A673 (cell line): ENCODE results near the gene INHBC. TPM values are rescaled to one million over a fixed set of nuclear protein-coding genes. Genes with fewer than 3 reads are reported as not detected.
"Not testable (repeated sequence)": the region's sequence is repeated elsewhere in the genome, so short reads cannot be mapped to it uniquely, and the experiment has no call there.

Source experiments
- BruUV-seq: library from RNA; stranded (reverse); fragments of 400-500 nt; replicated peaks from 2 replicates; lab custom pipeline; 2021; lab: Mats Ljungman, UMichigan
- CTCF ChIA-PET: fragments of 300-600 bp; sonication (Branson Sonifier 250); formaldehyde crosslinking; loops from one replicate; lab custom pipeline; 2022; ENCODE audit warnings: antibody characterized with exemption; lab: Charles Lee
- POLR2A ChIA-PET: fragments of 300-600 bp; sonication (Branson Sonifier 250); formaldehyde crosslinking; loops from one replicate; lab custom pipeline; 2022; ENCODE audit warnings: antibody characterized with exemption; ENCODE audit not compliant: low non-redundant PET; lab: Charles Lee
- DNase-seq: peaks from one replicate; pipeline ENCODE4 v3.0.0-alpha.2; 2015; ENCODE audit warnings: low spot score
- H3K27ac ChIP-seq: fragments of 200-600 bp; sonication (generic); 2 replicates; pipeline ENCODE4 v1.5.1; 2016; ENCODE audit warnings: mixed run types, low read depth, mild to moderate bottlenecking, mixed read lengths, antibody characterized with exemption, low read length; ENCODE audit not compliant: poor library complexity, severe bottlenecking
- H3K27me3 ChIP-seq: fragments of 200-600 bp; sonication (generic); replicated peaks from 2 replicates; pipeline ENCODE4 v1.6.1; 2017; ENCODE audit warnings: mixed run types, low read depth, mild to moderate bottlenecking, mixed read lengths, antibody characterized with exemption, low read length; ENCODE audit not compliant: insufficient read depth, poor library complexity
- H3K36me3 ChIP-seq: fragments of 200-600 bp; sonication (generic); 2 replicates; pipeline ENCODE4 v1.6.1; 2016; ENCODE audit warnings: mixed run types, mild to moderate bottlenecking, mixed read lengths, antibody characterized with exemption, low read length; ENCODE audit not compliant: insufficient read depth, poor library complexity, severe bottlenecking
- H3K4me1 ChIP-seq: fragments of 200-600 bp; sonication (generic); 2 replicates; pipeline ENCODE4 v1.6.1; 2017; ENCODE audit warnings: mixed run types, mild to moderate bottlenecking, mixed read lengths, antibody characterized with exemption, low read length; ENCODE audit not compliant: insufficient read depth, poor library complexity, severe bottlenecking
- H3K4me3 ChIP-seq: fragments of 200-600 bp; sonication (generic); 2 replicates; pipeline ENCODE4 v1.5.1; 2016; ENCODE audit warnings: low read depth, mixed run types, mild to moderate bottlenecking, mixed read lengths, low read length; ENCODE audit not compliant: poor library complexity, severe bottlenecking
- H3K9me3 ChIP-seq: fragments of 200-600 bp; sonication (generic); 2 replicates; pipeline ENCODE4 v1.6.1; 2016; ENCODE audit warnings: mixed run types, low read depth, mild to moderate bottlenecking, mixed read lengths, antibody characterized with exemption, low read length; ENCODE audit not compliant: poor library complexity, severe bottlenecking
- EZH2 ChIP-seq: fragments of 200-600 bp; sonication (generic); IDR thresholded peaks from 2 replicates; pipeline ENCODE4 v1.6.1; 2017; ENCODE audit warnings: borderline replicate concordance, low read depth, mild to moderate bottlenecking, mixed read lengths, antibody characterized with exemption, low read length; ENCODE audit not compliant: poor library complexity, severe bottlenecking
- intact Hi-C: fragments of 100-400 bp; cut with micrococcal nuclease; formaldehyde crosslinking; loops from one replicate; pipeline ENCODE4 v1.10.0; 2022; ENCODE audit not compliant: unreplicated experiment
- total RNA-seq: library from RNA; stranded (reverse); gene quantifications from 2 replicates; pipeline ENCODE4 v1.2.3, GENCODE V29; 2021
- TF ChIP-seq, protein P1 (sequence below): fragments of 300-800, 200-600 bp; sonication (generic); conservative IDR thresholded peaks from 2 replicates; pipeline ENCODE4 v1.5.1; 2017; ENCODE audit warnings: low read depth, mild to moderate bottlenecking, antibody characterized with exemption, low read length, moderate library complexity, mixed read lengths

Gene INHBC
- total RNA-seq, 1 experiment from 2014 or later, result not detected

DNA sequence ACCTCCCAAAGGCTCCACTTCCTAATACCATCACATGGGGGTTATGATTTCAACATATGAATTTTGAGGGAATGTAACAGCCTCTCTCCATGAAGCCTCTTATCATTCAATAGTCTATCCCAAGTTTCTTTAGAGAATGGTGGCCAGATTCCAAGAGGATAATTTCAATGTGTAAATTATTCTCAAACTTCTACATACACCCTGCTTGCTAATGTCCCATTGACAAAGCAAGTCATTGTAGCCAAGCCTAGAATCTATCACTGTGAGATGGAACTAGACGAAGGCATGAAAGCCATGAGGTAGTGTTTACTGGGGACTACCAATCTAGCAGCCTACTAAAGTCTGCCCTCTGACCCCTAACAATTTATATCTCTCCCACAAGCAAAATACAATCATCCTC, 3.8 kb downstream of the INHBC start:
- Histone ChIP-seq H3K36me3 (no peaks in the 10 kb centered on the region), H3K4me1 (no peaks in the 10 kb centered on the region), H3K9me3 (no peaks in the 10 kb centered on the region), H3K27ac (no peak overlapping the region), H3K27me3 (no peaks in the 10 kb centered on the region), H3K4me3 (no peak overlapping the region)
- TF ChIP-seq, protein P1, sequence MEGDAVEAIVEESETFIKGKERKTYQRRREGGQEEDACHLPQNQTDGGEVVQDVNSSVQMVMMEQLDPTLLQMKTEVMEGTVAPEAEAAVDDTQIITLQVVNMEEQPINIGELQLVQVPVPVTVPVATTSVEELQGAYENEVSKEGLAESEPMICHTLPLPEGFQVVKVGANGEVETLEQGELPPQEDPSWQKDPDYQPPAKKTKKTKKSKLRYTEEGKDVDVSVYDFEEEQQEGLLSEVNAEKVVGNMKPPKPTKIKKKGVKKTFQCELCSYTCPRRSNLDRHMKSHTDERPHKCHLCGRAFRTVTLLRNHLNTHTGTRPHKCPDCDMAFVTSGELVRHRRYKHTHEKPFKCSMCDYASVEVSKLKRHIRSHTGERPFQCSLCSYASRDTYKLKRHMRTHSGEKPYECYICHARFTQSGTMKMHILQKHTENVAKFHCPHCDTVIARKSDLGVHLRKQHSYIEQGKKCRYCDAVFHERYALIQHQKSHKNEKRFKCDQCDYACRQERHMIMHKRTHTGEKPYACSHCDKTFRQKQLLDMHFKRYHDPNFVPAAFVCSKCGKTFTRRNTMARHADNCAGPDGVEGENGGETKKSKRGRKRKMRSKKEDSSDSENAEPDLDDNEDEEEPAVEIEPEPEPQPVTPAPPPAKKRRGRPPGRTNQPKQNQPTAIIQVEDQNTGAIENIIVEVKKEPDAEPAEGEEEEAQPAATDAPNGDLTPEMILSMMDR, result no peak
- CTCF ChIA-PET, result no interaction called here
- POLR2A ChIA-PET, result no interaction called here
- DNase-seq, result no peak
- no TSS peak for BruUV-seq
- intact Hi-C loops, result no loop called here

DNA sequence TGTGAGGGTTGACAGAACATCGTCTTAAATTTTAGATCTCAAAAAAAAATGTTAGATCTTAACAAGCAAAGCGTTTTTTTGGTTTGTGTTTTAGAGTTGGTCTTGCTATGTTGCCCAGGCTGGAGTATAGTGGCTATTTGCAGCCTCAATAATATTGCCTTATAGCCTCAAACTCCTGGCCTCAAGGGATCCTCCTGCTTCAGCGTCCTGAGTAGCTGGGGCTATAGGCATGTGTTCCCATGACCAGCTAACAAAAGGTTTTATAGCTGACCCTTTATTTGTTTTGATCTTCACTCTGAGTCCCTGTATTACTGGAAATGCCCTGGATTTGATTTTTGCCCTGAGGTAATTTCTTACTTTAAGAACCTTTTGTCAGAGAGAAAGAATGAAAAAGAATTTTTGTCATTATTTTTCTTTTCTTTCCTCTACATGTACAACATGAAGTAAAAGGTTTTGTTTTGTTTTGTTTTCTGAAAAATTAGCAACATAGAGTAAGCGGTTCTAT, 5.2 kb downstream of the INHBC start:
- H3K4me1 ChIP-seq, result no peaks in the 10 kb centered on the region
- H3K9me3 ChIP-seq, result no peaks in the 10 kb centered on the region
- no peaks in the 10 kb centered on the region for H3K27me3 ChIP-seq
- DNase-seq, result no peak
- H3K36me3 ChIP-seq, result no peaks in the 10 kb centered on the region
- H3K4me3 ChIP-seq, result no peak overlapping the region
- CTCF ChIA-PET, result no interaction called here
- TF ChIP-seq, protein P1, result no peak
- TF ChIP-seq EZH2, result no peak
- intact Hi-C loops, result no loop called here
- POLR2A ChIA-PET, result no interaction called here
- H3K27ac ChIP-seq, result no peak overlapping the region
- no TSS peak for BruUV-seq

DNA sequence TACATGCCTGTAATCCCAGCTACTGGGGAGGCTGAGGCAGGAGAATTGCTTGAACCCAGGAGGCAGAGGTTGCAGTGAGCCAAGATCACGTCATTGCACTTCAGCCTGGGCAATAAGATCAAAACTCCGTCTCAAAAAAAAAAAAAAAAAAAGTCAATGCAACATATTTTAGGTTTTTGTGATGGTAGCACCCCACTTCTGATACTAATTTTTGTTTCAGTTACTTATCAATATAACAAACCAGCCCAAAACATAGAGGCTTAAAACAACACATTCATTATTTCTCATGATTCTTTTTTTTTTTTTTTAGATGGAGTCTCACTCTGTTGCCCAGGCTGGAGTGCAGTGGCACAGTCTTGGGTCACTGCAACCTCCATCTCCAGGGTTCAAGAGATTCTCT, 6.8 kb downstream of the INHBC start:
- POLR2A ChIA-PET, result interaction anchor here (0.6 kb wide), 1 partner anchor 14 kb away, joined by 7 read pairs; the partner anchor contains the start of gene INHBE
- H3K27ac ChIP-seq, DNase-seq, H3K4me3 ChIP-seq, H3K4me1 ChIP-seq, H3K9me3 ChIP-seq, CTCF ChIA-PET, BruUV-seq, H3K27me3 ChIP-seq, H3K36me3 ChIP-seq, intact Hi-C loops: not testable (repeated sequence)

DNA sequence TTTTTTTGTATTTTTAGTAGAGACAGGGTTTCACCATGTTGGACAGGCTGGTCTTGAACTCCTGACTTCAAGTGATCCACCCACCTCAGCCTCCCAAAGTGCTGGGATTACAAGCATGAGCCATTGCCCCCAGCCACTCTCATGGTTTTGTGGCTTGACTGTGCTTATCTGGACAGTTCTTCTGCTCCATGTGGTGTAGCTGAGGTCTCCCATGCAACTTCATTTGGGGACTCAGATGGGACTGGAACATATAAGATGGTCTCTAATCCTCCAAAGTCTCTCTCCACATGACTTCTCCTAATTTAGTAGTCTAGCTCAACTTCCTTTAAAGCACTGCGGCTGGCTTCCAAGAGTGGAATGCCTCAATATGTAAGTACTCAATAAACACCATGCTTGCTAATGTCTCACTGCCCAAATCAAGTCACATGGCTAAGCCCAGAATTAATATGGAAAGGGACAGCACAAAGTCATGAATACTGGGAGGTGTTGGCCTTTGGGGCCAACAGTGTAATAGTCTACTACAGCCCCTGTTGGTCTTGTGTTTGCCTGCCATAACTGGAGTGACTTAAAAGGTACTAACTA, 7.4 kb downstream of the INHBC start:
- Histone ChIP-seq H3K4me1 (no peaks in the 10 kb centered on the region), H3K36me3 (no peaks in the 10 kb centered on the region), H3K27me3 (no peaks in the 10 kb centered on the region), H3K4me3 (no peak overlapping the region), H3K27ac (no peak overlapping the region), H3K9me3 (no peaks in the 10 kb centered on the region)
- intact Hi-C loops, result no loop called here
- BruUV-seq, result no TSS peak
- DNase-seq, result no peak
- ChIA-PET POLR2A (interaction anchor here (0.6 kb wide), 1 partner anchor 13 kb away, joined by 7 read pairs; the partner anchor contains the start of gene INHBE), CTCF (interaction anchor here (0.6 kb wide), 1 partner anchor 11 kb away, joined by 8 read pairs; no protein-coding TSS in a partner anchor)
- TF ChIP-seq EZH2, result no peak
- TF ChIP-seq, protein P1, result no peak

DNA sequence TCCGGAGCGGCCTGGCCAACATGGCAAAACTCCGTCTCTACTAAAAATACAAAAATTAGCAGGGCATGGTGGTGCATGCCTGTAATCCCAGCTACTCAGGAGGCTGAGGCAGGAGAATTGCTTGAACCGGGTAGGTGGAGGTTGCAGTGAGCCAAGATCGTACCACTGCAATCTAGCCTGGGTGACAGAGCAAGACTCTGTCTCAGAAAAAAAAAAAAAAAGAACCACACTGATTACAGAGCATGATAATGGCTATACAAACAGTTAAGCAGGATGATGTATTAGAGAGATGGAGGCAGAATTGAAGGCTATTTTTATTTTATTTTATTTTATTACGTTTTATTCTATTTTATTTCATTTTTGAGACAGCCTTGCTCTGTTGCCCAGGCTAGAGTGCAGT, 9.8 kb downstream of the INHBC start:
- DNase-seq, H3K27me3 ChIP-seq, H3K4me3 ChIP-seq, intact Hi-C loops, BruUV-seq, H3K36me3 ChIP-seq, H3K4me1 ChIP-seq, POLR2A ChIA-PET, H3K27ac ChIP-seq, H3K9me3 ChIP-seq: not testable (repeated sequence)
- CTCF ChIA-PET, result interaction anchor here (0.7 kb wide), 1 partner anchor 128 kb away, joined by 4 read pairs; no protein-coding TSS in a partner anchor
